Measurements from ENCODE around the gene TSTD2. TPM values are rescaled to one million over a fixed set of nuclear protein-coding genes. Genes with fewer than 3 reads are reported as not detected.

Gene TSTD2
- total RNA-seq, 2 experiments from 2014 or later: 23.8 to 26.0 TPM

GRCh38 chr9:97673922-97674321 lies 40.8 kb upstream of the TSTD2 start:
- no peaks in the 10 kb centered on the region for H3K27me3 Mint-ChIP-seq
- peaks cover 96% of the 10 kb centered on the region for H3K36me3 Mint-ChIP-seq (ENCODE audit: low read depth)
- CTCF ChIA-PET: interaction anchor here (0.8 kb wide), 1 partner anchor 11 kb away, joined by 3 read pairs; no protein-coding TSS in a partner anchor

GRCh38 chr9:97672403-97672802 lies 39.2 kb upstream of the TSTD2 start:
- Histone ChIP-seq H3K4me3 (ENCODE audit: low read length) (no peak overlapping the region), H3K4me1 (ENCODE audit: insufficient read depth, low read length) (no peaks in the 10 kb centered on the region), H3K27me3 (ENCODE audit: control insufficient read depth in 1 of 2, insufficient read depth in 2 of 2, low read length in 2 of 2) (no peaks in the 10 kb centered on the region), H3K27ac (ENCODE audit: low read depth in 1 of 2, low read length in 2 of 2) (no peak overlapping the region), H3K36me3 (ENCODE audit: insufficient read depth, low read length) (peaks cover 91% of the 10 kb centered on the region), H3K9me3 (ENCODE audit: control insufficient read depth in 1 of 2, insufficient read depth in 1 of 2, low read length in 2 of 2) (no peaks in the 10 kb centered on the region)
- Mint-ChIP-seq H3K4me1 (ENCODE audit: low read depth) (peaks cover 12% of the 10 kb centered on the region), H3K27me3 (no peaks in the 10 kb centered on the region), H3K36me3 (ENCODE audit: low read depth) (peaks cover 96% of the 10 kb centered on the region), H3K27ac (no peak overlapping the region), H3K9me3 (no peaks in the 10 kb centered on the region), H3K4me3 (no peak overlapping the region)
- DNase-seq (no peak), ATAC-seq (ENCODE audit: poor library complexity) (no peak)
- TF ChIP-seq CTCF (IDR thresholded peaks at IDR 0.05): no peak
- POLR2A ChIA-PET: interaction anchor here (1.2 kb wide), 1 partner anchor 24 kb away, joined by 3 read pairs; the partner anchor contains the start of gene XPA
- CTCF ChIA-PET: interaction anchor here (0.8 kb wide), 1 partner anchor 8 kb away, joined by 3 read pairs; no protein-coding TSS in a partner anchor
- intact Hi-C loops (cut with DNase I, micrococcal nuclease): no loop called here

More at GRCh38 chr9:97673922-97674321, 40.8 kb upstream of the TSTD2 start:
- Mint-ChIP-seq H3K9me3 (no peaks in the 10 kb centered on the region), H3K27ac (no peak overlapping the region), H3K4me1 (ENCODE audit: low read depth) (peaks cover 14% of the 10 kb centered on the region), H3K4me3 (no peak overlapping the region)
- peaks cover 82% of the 10 kb centered on the region for H3K36me3 ChIP-seq (ENCODE audit: insufficient read depth, low read length)
- DNase-seq: no peak
- no peak for ATAC-seq (ENCODE audit: poor library complexity)
- no peak overlapping the region for H3K27ac ChIP-seq (ENCODE audit: low read depth in 1 of 2, low read length in 2 of 2)
- H3K4me3 ChIP-seq (ENCODE audit: low read length): no peak overlapping the region
- no peaks in the 10 kb centered on the region for H3K4me1 ChIP-seq (ENCODE audit: insufficient read depth, low read length)
- intact Hi-C loops (cut with DNase I, micrococcal nuclease): no loop called here
- POLR2A ChIA-PET: interaction anchor here (1.5 kb wide), 1 partner anchor 40 kb away, joined by 5 read pairs; the partner anchor contains the start of genes NCBP1 and TSTD2
- no peaks in the 10 kb centered on the region for H3K9me3 ChIP-seq (ENCODE audit: control insufficient read depth in 1 of 2, insufficient read depth in 1 of 2, low read length in 2 of 2)
- no peaks in the 10 kb centered on the region for H3K27me3 ChIP-seq (ENCODE audit: control insufficient read depth in 1 of 2, insufficient read depth in 2 of 2, low read length in 2 of 2)
- TF ChIP-seq CTCF (IDR thresholded peaks at IDR 0.05): no peak

- Mint-ChIP-seq H3K27me3 (no peaks in the 10 kb centered on the region), H3K27ac (no peak overlapping the region), H3K9me3 (no peaks in the 10 kb centered on the region), H3K4me1 (ENCODE audit: low read depth) (peaks cover 19% of the 10 kb centered on the region), H3K4me3 (no peak overlapping the region), H3K36me3 (ENCODE audit: low read depth) (peaks cover 97% of the 10 kb centered on the region)
- Histone ChIP-seq H3K27ac (ENCODE audit: low read depth in 1 of 2, low read length in 2 of 2) (no peak overlapping the region), H3K4me1 (ENCODE audit: insufficient read depth, low read length) (no peaks in the 10 kb centered on the region), H3K27me3 (ENCODE audit: control insufficient read depth in 1 of 2, insufficient read depth in 2 of 2, low read length in 2 of 2) (no peaks in the 10 kb centered on the region), H3K4me3 (ENCODE audit: low read length) (no peak overlapping the region), H3K36me3 (ENCODE audit: insufficient read depth, low read length) (peaks cover 98% of the 10 kb centered on the region), H3K9me3 (ENCODE audit: control insufficient read depth in 1 of 2, insufficient read depth in 1 of 2, low read length in 2 of 2) (no peaks in the 10 kb centered on the region)
- no peak for ATAC-seq (ENCODE audit: poor library complexity)
- no peak for TF ChIP-seq CTCF (IDR thresholded peaks at IDR 0.05)
- intact Hi-C loops (cut with DNase I, micrococcal nuclease): no loop called here
- ChIA-PET CTCF (interaction anchor here (1.1 kb wide), 1 partner anchor 9 kb away, joined by 3 read pairs; no protein-coding TSS in a partner anchor), POLR2A (interaction anchor here (0.6 kb wide), 1 partner anchor 353 kb away, joined by 3 read pairs; no protein-coding TSS in a partner anchor)
- no peak for DNase-seq
These were observed 37.4 kb upstream of the TSTD2 start for GRCh38 chr9:97670586-97670985.

Data from CD4-positive, alpha-beta T cell (primary cell).